BLaER1 (cell line): ENCODE measurements around the gene GSK3B.
"Not testable (repeated sequence)": the region's sequence is repeated elsewhere in the genome, so short reads cannot be mapped to it uniquely, and the experiment has no call there.

ENCODE experiments used
- H3K27ac ChIP-seq: shearing (Covaris generic); formaldehyde crosslinking; 2 replicates; pipeline ENCODE4 v1.8.1; 2022
- H3K27me3 ChIP-seq: shearing (Covaris generic); formaldehyde crosslinking; 2 replicates; pipeline ENCODE4 v1.8.1; 2022
- H3K36me3 ChIP-seq: shearing (Covaris generic); formaldehyde crosslinking; 2 replicates; pipeline ENCODE4 v1.8.1; 2022
- H3K4me1 ChIP-seq: shearing (Covaris generic); formaldehyde crosslinking; 2 replicates; pipeline ENCODE4 v1.8.1; 2022
- H3K4me2 ChIP-seq: shearing (Covaris generic); formaldehyde crosslinking; 2 replicates; pipeline ENCODE4 v1.8.1; 2022
- H3K4me3 ChIP-seq: shearing (Covaris generic); formaldehyde crosslinking; 2 replicates; pipeline ENCODE4 v1.8.1; 2022
- H3K9ac ChIP-seq: shearing (Covaris generic); formaldehyde crosslinking; 2 replicates; pipeline ENCODE4 v1.8.1; 2022
- H3K9me3 ChIP-seq: shearing (Covaris generic); formaldehyde crosslinking; 2 replicates; pipeline ENCODE4 v1.8.1; 2022
- H4K20me1 ChIP-seq: shearing (Covaris generic); formaldehyde crosslinking; 2 replicates; pipeline ENCODE4 v1.8.1; 2022
- Cebpa-rat ChIP-seq: shearing (Covaris generic); IDR thresholded peaks from 2 replicates; pipeline ENCODE4 v1.8.1; 2022

The GSK3B gene

DNA sequence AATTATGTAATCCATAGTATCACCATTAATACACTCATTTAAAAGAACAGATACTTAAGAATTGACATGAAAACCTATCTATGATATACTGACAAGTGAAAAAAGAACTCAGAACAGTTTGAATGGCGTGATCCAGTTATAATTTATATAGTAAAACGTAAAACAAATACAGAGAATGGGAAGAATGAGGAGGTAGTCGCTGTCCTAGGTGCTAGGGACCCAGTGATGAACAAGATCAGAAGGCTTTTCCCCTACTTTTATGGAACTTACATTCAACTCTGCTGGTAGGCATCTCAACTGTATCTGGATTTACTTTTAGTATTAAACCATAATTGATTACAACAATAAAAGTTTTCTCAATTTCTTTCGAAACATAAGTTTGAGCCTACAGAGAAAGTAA lies 31.8 kb downstream of the GSK3B start:
- no peaks in the 10 kb centered on the region for H3K27me3 ChIP-seq
- H3K4me3 ChIP-seq, result no peak overlapping the region
- H3K4me1 ChIP-seq, result 0 out of 2 replicates have a peak, but pooled peaks cover 7% of the 10 kb centered on the region
- H3K9ac ChIP-seq, result no peak overlapping the region
- H3K9me3 ChIP-seq, result no peaks in the 10 kb centered on the region
- no peak for TF ChIP-seq Cebpa-rat
- H3K4me2 ChIP-seq, result no peak overlapping the region
- H4K20me1 ChIP-seq, result peaks cover 79% of the 10 kb centered on the region
- H3K36me3 ChIP-seq, result no peaks in the 10 kb centered on the region
- no peak overlapping the region for H3K27ac ChIP-seq

- H3K4me2 ChIP-seq, result no peak overlapping the region
- no peak for TF ChIP-seq Cebpa-rat
These were observed 35.0 kb downstream of the GSK3B start for GRCh38 chr3:120059081-120059864.

GRCh38 chr3:120057626-120058025 lies 36.6 kb downstream of the GSK3B start:
- Histone ChIP-seq H3K4me1 (0 out of 2 replicates have a peak, but pooled peaks cover 7% of the 10 kb centered on the region), H3K4me2 (no peak overlapping the region), H3K9me3 (peaks cover 12% of the 10 kb centered on the region; the same call in 1 of the 2 replicates), H3K4me3 (no peak overlapping the region), H3K9ac (no peak overlapping the region), H3K27ac (no peak overlapping the region), H4K20me1 (peaks cover 60% of the 10 kb centered on the region), H3K36me3 (peaks cover 4% of the 10 kb centered on the region; the same call in 1 of the 2 replicates), H3K27me3 (no peaks in the 10 kb centered on the region)
- no peak for TF ChIP-seq Cebpa-rat

More at GRCh38 chr3:120059081-120059864, 35.0 kb downstream of the GSK3B start:
- Histone ChIP-seq H3K36me3 (peaks cover 4% of the 10 kb centered on the region; the same call in 1 of the 2 replicates), H3K27me3 (no peaks in the 10 kb centered on the region), H3K4me1 (0 out of 2 replicates have a peak, but pooled peaks cover 7% of the 10 kb centered on the region), H3K9me3 (peaks cover 6% of the 10 kb centered on the region; the same call in 1 of the 2 replicates), H3K9ac (no peak overlapping the region), H3K4me3 (no peak overlapping the region), H3K27ac (no peak overlapping the region), H4K20me1 (peaks cover 64% of the 10 kb centered on the region)

GRCh38 chr3:120057029-120057428 lies 37.2 kb downstream of the GSK3B start:
- Histone ChIP-seq H3K36me3 (peaks cover 4% of the 10 kb centered on the region; the same call in 1 of the 2 replicates), H3K9ac (no peak overlapping the region), H3K4me3 (no peak overlapping the region), H3K4me2 (no peak overlapping the region), H3K9me3 (peaks cover 12% of the 10 kb centered on the region; the same call in 1 of the 2 replicates), H3K27ac (no peak overlapping the region), H4K20me1 (peaks cover 60% of the 10 kb centered on the region), H3K4me1 (0 out of 2 replicates have a peak, but pooled peaks cover 7% of the 10 kb centered on the region), H3K27me3 (no peaks in the 10 kb centered on the region)
- TF ChIP-seq Cebpa-rat, result no peak

DNA sequence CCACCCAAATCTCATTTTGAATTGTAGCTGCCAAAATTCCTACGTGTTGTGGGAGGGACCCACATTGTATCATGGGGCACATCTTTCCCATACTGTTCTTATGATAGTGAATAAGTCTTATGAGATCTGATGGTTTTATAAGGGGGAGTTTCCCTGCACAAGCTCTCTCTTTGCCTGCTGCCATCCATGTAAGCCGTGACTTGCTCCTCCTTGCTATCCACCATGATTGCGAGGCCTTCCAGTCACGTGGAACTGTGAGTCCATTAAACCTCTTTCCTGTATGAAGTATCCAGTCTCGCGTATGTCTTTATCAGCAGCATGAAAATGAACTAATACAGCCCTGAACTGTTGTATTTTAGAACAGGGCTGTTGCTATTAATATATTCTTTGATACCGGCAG lies 40.6 kb downstream of the GSK3B start:
- H3K4me2 ChIP-seq, H3K27ac ChIP-seq, H3K4me3 ChIP-seq, H3K36me3 ChIP-seq, H3K9ac ChIP-seq, H3K27me3 ChIP-seq: not testable (repeated sequence)
- H3K4me1 ChIP-seq, result peaks cover 17% of the 10 kb centered on the region; the same call in 1 of the 2 replicates
- peaks cover 12% of the 10 kb centered on the region; the same call in 1 of the 2 replicates for H3K9me3 ChIP-seq
- peaks cover 58% of the 10 kb centered on the region for H4K20me1 ChIP-seq

GRCh38 chr3:120052677-120053076 lies 41.6 kb downstream of the GSK3B start:
- no peak overlapping the region for H3K9ac ChIP-seq
- no peak overlapping the region for H3K4me3 ChIP-seq
- H3K36me3 ChIP-seq, result peaks cover 4% of the 10 kb centered on the region; the same call in 1 of the 2 replicates
- no peak overlapping the region for H3K4me2 ChIP-seq
- peaks cover 12% of the 10 kb centered on the region; the same call in 1 of the 2 replicates for H3K4me1 ChIP-seq
- TF ChIP-seq Cebpa-rat, result no peak
- peaks cover 64% of the 10 kb centered on the region; the same call in 1 of the 2 replicates for H4K20me1 ChIP-seq
- no peak overlapping the region for H3K27ac ChIP-seq
- H3K27me3 ChIP-seq, result no peaks in the 10 kb centered on the region
- peaks cover 12% of the 10 kb centered on the region; the same call in 1 of the 2 replicates for H3K9me3 ChIP-seq

DNA sequence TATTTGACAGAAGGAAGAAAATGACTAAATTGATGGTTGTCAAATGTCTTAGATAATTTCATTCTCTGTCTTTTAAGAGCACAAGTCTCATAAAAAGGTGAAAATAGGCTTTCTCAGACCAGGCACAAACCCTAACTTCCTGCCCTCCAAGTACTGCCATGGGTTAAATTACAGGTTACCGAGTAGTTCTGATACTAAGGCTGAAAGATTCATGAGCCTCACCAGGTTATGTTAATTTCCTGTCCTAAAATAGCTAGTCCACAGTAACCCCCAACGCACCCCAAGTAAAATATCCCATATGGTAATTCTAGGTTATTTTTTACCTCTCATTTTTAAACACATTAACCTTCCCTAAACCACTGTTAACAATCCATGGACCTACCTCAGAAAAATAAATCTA lies 42.0 kb downstream of the GSK3B start:
- Histone ChIP-seq H3K4me2 (no peak overlapping the region), H4K20me1 (peaks cover 65% of the 10 kb centered on the region; the same call in 1 of the 2 replicates), H3K4me1 (peaks cover 12% of the 10 kb centered on the region; the same call in 1 of the 2 replicates), H3K9me3 (peaks cover 12% of the 10 kb centered on the region; the same call in 1 of the 2 replicates), H3K36me3 (peaks cover 4% of the 10 kb centered on the region; the same call in 1 of the 2 replicates), H3K27ac (no peak overlapping the region), H3K4me3 (no peak overlapping the region), H3K9ac (no peak overlapping the region), H3K27me3 (no peaks in the 10 kb centered on the region)
- no peak for TF ChIP-seq Cebpa-rat

DNA sequence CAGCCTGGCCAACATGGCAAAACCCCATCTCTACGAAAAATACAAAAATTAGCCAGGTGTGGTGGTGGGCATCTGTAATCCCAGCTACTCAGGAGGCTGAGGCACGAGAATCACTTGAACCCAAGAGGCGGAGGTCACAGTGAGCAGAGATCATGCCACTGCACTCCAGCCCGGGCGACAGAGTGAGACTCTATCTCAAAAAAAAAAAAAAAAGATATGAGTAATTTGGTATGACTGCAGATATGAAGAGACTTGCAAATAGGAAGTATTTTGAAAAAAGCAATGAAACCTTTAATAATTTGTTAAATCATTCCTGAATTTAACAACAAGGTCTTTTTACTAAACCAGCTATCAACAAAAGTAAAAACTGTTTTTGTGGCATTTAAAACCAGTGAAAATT lies 42.7 kb downstream of the GSK3B start:
- H3K27me3 ChIP-seq, H3K4me2 ChIP-seq, H3K36me3 ChIP-seq, H3K27ac ChIP-seq, H3K9ac ChIP-seq, H3K4me3 ChIP-seq: not testable (repeated sequence)
- Histone ChIP-seq H4K20me1 (peaks cover 60% of the 10 kb centered on the region; the same call in 1 of the 2 replicates), H3K4me1 (peaks cover 12% of the 10 kb centered on the region; the same call in 1 of the 2 replicates), H3K9me3 (peaks cover 14% of the 10 kb centered on the region)

GRCh38 chr3:120049881-120050539 lies 44.2 kb downstream of the GSK3B start:
- Histone ChIP-seq H3K4me3 (no peak overlapping the region), H3K4me2 (no peak overlapping the region), H3K36me3 (no peaks in the 10 kb centered on the region), H4K20me1 (peaks cover 60% of the 10 kb centered on the region; the same call in 1 of the 2 replicates), H3K9me3 (peaks cover 30% of the 10 kb centered on the region), H3K4me1 (peaks cover 12% of the 10 kb centered on the region; the same call in 1 of the 2 replicates), H3K27ac (no peak overlapping the region), H3K9ac (no peak overlapping the region), H3K27me3 (no peaks in the 10 kb centered on the region)
- TF ChIP-seq Cebpa-rat, result no peak
